ENCODE data around the gene HEG1.
A peak's percentile ranks its signal among the peaks of the same experiment; 100 is the strongest.
"Not testable (repeated sequence)": the region's sequence is repeated elsewhere in the genome, so short reads cannot be mapped to it uniquely, and the experiment has no call there.

Gene HEG1

GRCh38 chr3:125087768-125088391 is 32.1 kb upstream of the HEG1 start:
- H3K4me3 ChIP-seq (ENCODE audit: low read length), result no peak overlapping the region
- DNase-seq (ENCODE audit: low read depth), result peak; percentile 78
- TF ChIP-seq CTCF (conservative IDR thresholded peaks at IDR 0.05; ENCODE audit: low read length), result no peak

GRCh38 chr3:125085166-125085565 is 29.4 kb upstream of the HEG1 start:
- no peak for DNase-seq (ENCODE audit: low read depth)
- no peak overlapping the region for H3K4me3 ChIP-seq (ENCODE audit: low read length)
- no peak for TF ChIP-seq CTCF (conservative IDR thresholded peaks at IDR 0.05; ENCODE audit: low read length)

- peak; percentile 61 for DNase-seq (ENCODE audit: low read depth)
- TF ChIP-seq CTCF (conservative IDR thresholded peaks at IDR 0.05; ENCODE audit: low read length), result no peak
- H3K4me3 ChIP-seq (ENCODE audit: low read length), result no peak overlapping the region
These were observed 28.0 kb upstream of the HEG1 start for GRCh38 chr3:125083776-125084175.

- not testable (repeated sequence) for H3K4me3 ChIP-seq (ENCODE audit: low read length)
- peak; percentile 73 for DNase-seq (ENCODE audit: low read depth)
These were observed 26.5 kb upstream of the HEG1 start for GRCh38 chr3:125082339-125082738.

GRCh38 chr3:125080077-125080476 is 24.3 kb upstream of the HEG1 start:
- no peak overlapping the region for H3K4me3 ChIP-seq (ENCODE audit: low read length)
- no peak for TF ChIP-seq CTCF (conservative IDR thresholded peaks at IDR 0.05; ENCODE audit: low read length)
- DNase-seq (ENCODE audit: low read depth), result no peak

- no peak for TF ChIP-seq CTCF (conservative IDR thresholded peaks at IDR 0.05; ENCODE audit: low read length)
- no peak overlapping the region for H3K4me3 ChIP-seq (ENCODE audit: low read length)
- DNase-seq (ENCODE audit: low read depth), result no peak
These were observed 23.9 kb upstream of the HEG1 start for GRCh38 chr3:125079675-125080045.

- no peak for TF ChIP-seq CTCF (conservative IDR thresholded peaks at IDR 0.05; ENCODE audit: low read length)
- peak; percentile 30 for DNase-seq (ENCODE audit: low read depth)
These were observed 23.3 kb upstream of the HEG1 start for GRCh38 chr3:125078951-125079674.

More at GRCh38 chr3:125078951-125079674, 23.3 kb upstream of the HEG1 start:
- no peak overlapping the region for H3K4me3 ChIP-seq (ENCODE audit: low read length)
